ENCODE data around the gene COL21A1.

- TF ChIP-seq ZNF776 (tag by site-specific recombination; IDR thresholded peaks at IDR 0.05; ENCODE audit: borderline replicate concordance) (no peak), CTCF (tag by site-specific recombination; IDR thresholded peaks at IDR 0.05) (no peak), ZNF366 (tag by site-specific recombination; conservative IDR thresholded peaks at IDR 0.05) (no peak)
Observed at GRCh38 chr6:56102216-56102615, 145.2 kb downstream of the COL21A1 start.

Data from HEK293 (cell line).